Omental fat pad (tissue), 4 donors: Measurements from ENCODE around the gene TMPRSS12. TPM values are rescaled to one million over a fixed set of nuclear protein-coding genes. Genes with fewer than 3 reads are reported as not detected.
"Not testable (repeated sequence)": the region's sequence is repeated elsewhere in the genome, so short reads cannot be mapped to it uniquely, and the experiment has no call there.

Experiments
- ATAC-seq: fragments of 150-250 bp; one replicate; pipeline ENCODE4 v1.9.1; 2016; ENCODE audit warnings: mild to moderate bottlenecking, moderate library complexity; ENCODE audit not compliant: low FRiP score
- DNase-seq: peaks from one replicate; pipeline ENCODE4 v3.0.0-alpha.2; 2019; ENCODE audit warnings: low spot score
- total RNA-seq, 4 donors: library from RNA; depleted of rRNA; stranded (reverse); fragments of >200 nt; gene quantifications; one replicate each; pipeline ENCODE4 v1.1.0, GENCODE V29; 2016
- TF ChIP-seq, protein P1 (sequence below), 3 donors: fragments of 450-650 bp; IDR thresholded peaks; one replicate each; pipeline ENCODE4 v1.5.1; 2016 to 2017; ENCODE audit warnings: antibody characterized with exemption in 3 of 3, mild to moderate bottlenecking in 3 of 3, moderate library complexity in 2 of 3

The TMPRSS12 gene
- total RNA-seq, 4 donors from 2014 or later, result not detected

DNA sequence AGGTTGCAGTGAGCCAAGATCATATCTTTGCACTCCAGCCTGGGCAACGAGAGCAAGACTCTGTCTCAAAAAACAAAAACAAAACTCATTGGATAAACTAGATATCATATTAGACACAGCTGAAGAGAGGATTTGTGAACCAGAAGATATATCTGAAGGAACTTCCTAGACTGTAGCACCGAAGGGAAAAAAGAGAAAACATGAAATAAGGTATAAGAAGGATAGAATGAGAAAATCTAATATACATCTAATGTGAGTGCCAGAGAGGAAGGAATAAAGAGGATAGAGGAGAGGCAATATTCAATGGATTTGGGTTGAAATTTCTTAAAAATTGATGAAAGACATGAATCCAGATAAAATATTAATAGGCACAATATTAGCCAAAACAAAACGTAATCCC is 22.5 kb downstream of the TMPRSS12 start:
- TF ChIP-seq, protein P1, sequence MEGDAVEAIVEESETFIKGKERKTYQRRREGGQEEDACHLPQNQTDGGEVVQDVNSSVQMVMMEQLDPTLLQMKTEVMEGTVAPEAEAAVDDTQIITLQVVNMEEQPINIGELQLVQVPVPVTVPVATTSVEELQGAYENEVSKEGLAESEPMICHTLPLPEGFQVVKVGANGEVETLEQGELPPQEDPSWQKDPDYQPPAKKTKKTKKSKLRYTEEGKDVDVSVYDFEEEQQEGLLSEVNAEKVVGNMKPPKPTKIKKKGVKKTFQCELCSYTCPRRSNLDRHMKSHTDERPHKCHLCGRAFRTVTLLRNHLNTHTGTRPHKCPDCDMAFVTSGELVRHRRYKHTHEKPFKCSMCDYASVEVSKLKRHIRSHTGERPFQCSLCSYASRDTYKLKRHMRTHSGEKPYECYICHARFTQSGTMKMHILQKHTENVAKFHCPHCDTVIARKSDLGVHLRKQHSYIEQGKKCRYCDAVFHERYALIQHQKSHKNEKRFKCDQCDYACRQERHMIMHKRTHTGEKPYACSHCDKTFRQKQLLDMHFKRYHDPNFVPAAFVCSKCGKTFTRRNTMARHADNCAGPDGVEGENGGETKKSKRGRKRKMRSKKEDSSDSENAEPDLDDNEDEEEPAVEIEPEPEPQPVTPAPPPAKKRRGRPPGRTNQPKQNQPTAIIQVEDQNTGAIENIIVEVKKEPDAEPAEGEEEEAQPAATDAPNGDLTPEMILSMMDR (IDR thresholded peaks at IDR 0.05), result no peak
- no peak for ATAC-seq
- no peak for DNase-seq

- DNase-seq, ATAC-seq: not testable (repeated sequence)
These were observed 26.2 kb downstream of the TMPRSS12 start for GRCh38 chr12:50868881-50869280.

DNA sequence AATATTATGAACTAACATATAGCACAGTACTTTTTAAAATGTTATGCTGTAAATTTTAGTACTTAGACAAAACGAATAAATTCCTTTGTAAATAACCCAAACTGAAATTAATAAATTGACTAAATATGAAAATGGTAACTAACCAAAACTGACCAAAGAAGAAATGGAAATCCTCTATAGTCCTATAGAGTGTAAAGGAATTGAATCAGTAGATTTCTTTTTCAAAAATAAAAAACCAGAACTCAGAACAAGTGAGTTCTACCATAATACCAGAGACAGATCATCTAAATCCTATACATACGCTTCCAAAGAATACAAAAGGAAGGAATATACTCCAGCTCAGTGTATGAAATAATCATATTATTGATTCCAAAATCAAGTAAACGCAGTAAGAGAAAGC is 39.8 kb downstream of the TMPRSS12 start:
- TF ChIP-seq, protein P1 (IDR thresholded peaks at IDR 0.05), result no peak
- ATAC-seq (no peak), DNase-seq (no peak)

GRCh38 chr12:50887191-50887590 is 44.5 kb downstream of the TMPRSS12 start:
- DNase-seq (no peak), ATAC-seq (no peak)
- TF ChIP-seq, protein P1 (IDR thresholded peaks at IDR 0.05), result no peak

DNA sequence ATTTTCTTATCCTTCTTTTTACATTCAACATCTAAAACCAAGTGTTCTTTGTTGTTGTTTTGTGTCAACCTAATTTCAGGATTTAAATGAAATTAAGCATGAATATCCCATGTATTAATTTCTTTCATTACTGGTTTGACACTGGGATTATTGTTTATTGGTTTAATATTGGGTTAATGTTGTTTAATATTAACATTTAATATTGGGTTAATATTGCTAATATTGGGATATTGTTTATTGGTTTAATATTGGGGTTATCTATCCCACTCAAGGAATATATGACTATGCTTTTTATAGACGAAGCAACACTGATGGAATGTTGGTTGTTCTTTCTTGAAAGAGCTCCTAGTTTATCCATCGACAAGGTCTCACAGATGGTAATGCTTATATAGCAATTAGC is 45.9 kb downstream of the TMPRSS12 start:
- no peak for ATAC-seq
- DNase-seq, result no peak
- TF ChIP-seq, protein P1 (IDR thresholded peaks at IDR 0.05), result no peak

DNA sequence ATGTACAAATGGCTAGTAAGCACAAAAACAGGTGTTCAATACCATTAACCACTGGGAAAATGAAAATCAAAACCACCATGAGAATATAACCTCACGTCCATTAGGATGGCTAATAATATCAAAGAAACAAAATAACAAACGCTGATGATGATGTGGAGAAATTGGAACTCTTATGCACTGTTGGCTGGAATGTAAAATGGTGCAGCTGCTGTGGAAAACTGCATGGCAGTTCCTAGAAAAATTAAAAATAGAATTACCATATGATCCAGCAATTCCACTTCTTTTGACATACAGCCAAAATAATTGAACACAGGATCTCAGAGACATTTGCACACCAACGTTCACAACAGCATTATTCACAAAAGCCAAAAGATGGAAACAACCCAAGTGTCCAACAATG is 51.5 kb downstream of the TMPRSS12 start:
- TF ChIP-seq, protein P1 (IDR thresholded peaks at IDR 0.05), result no peak

DNA sequence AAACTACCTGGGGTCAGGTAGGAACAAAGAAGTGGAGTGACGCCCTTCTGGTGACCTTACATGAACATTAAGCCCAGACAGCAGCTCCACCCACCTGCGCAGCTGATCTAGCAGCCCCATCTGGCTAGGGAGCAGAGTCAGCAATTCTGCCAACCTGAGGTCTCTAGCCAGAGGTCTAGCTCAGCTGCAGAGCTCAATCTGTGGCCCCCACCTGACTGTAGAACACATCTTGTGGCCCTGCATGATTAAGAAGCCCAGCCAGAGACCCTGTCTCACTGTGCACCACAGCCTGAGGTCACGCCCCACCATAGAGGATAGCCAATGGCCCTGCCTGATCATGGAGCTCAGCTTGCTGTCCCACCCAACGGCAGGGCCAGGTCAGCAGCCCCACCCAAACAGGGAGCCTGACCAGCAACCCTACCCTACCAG is 59.0 kb downstream of the TMPRSS12 start:
- no peak for DNase-seq
- no peak for ATAC-seq
- TF ChIP-seq, protein P1 (IDR thresholded peaks at IDR 0.05), result no peak

More for the DNA sequence above, 51.5 kb downstream of the TMPRSS12 start:
- DNase-seq, result no peak
- no peak for ATAC-seq

GRCh38 chr12:50908479-50908878 is 65.8 kb downstream of the TMPRSS12 start:
- ATAC-seq, DNase-seq: not testable (repeated sequence)

DNA sequence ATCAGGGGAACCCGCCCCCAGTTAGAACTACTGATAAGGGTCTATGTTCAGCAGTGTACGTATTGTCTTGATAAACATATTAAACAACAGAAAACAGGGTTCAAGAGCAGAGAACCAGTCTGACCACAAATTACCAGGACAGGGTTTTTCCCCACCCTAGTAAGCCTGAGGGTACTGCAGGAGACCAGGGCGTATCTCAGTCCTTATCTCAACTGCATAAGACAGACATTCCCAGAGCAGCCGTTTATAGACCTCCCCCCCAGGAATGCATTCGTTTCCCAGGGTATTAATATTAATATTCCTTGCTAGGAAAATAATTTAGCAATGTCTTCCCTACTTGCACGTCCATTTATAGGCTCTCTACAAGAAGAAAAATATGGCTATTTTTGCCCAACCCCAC is 69.6 kb downstream of the TMPRSS12 start:
- not testable (repeated sequence) for ATAC-seq, DNase-seq
